H1 (cell line): ENCODE results near the gene CENPB. TPM values are rescaled to one million over a fixed set of nuclear protein-coding genes. Genes with fewer than 3 reads are reported as not detected.

ENCODE experiments used
- ATF3 ChIP-seq: IDR thresholded peaks from 2 replicates; pipeline ENCODE4 v1.6.1; 2011; ENCODE audit warnings: low read depth, mild to moderate bottlenecking, low read length; ENCODE audit not compliant: insufficient read depth
- PHF8 ChIP-seq: fragments of 200-600 bp; sonication (generic); conservative IDR thresholded peaks from 2 replicates; pipeline ENCODE4 v1.7.1; 2012; ENCODE audit warnings: low read depth, mild to moderate bottlenecking, inconsistent platforms, low read length, moderate library complexity
- SP2 ChIP-seq: IDR thresholded peaks from 2 replicates; pipeline ENCODE4 v1.6.1; 2012; ENCODE audit warnings: mild to moderate bottlenecking, low read length, inconsistent platforms
- YY1 ChIP-seq: IDR thresholded peaks from 2 replicates; pipeline ENCODE4 v1.6.1; 2011; ENCODE audit warnings: low read depth, mild to moderate bottlenecking, low read length
- polyA plus RNA-seq, 7 experiments: library from polyadenylated mRNA; depleted of rRNA in 3 of 7; stranded (reverse) in 5 of 7; unstranded in 2 of 7; fragments of >200 nt in 5 of 7; fragments of 200-250 nt in 2 of 7; gene quantifications; 1 replicate in 5 of 7; 2 replicates in 1 of 7; 4 replicates in 1 of 7; pipeline versions ENCODE4 v1.2.1 to v1.2.3, GENCODE V29; 2011 to 2013; ENCODE audit warnings: missing spikeins in 2 of 7, mixed read lengths in 2 of 7
- total RNA-seq: library from RNA; stranded (reverse); fragmentation: NEBNext Ultra II Directional; extraction: Animal tissue kit (Norgen Biotek cat#: 25700); gene quantifications from 2 replicates; pipeline ENCODE4 v1.2.1, GENCODE V29; 2021

The CENPB gene
- total and polyA plus RNA-seq, 2 of the 8 experiments (the other 6 are each of a cell fraction or from before 2014, with no cell fraction given): 17.7 to 51.6 TPM

GRCh38 chr20:3800878-3801260, 14.3 kb upstream of the CENPB start (continued):
- TF ChIP-seq ATF3: no peak
- TF ChIP-seq YY1: no peak
- TF ChIP-seq PHF8: no peak
- TF ChIP-seq SP2: no peak
